Tibial nerve (tissue), 4 donors: ENCODE measurements around the gene GLB1L2.

Source experiments
- EP300 ChIP-seq, 2 donors: sonication (generic); formaldehyde crosslinking; IDR thresholded peaks; one replicate each; pipeline ENCODE4 v1.6.1; 2017; ENCODE audit warnings: antibody characterized with exemption in 2 of 2, mild to moderate bottlenecking in 1 of 2
- POLR2A ChIP-seq, 2 donors: fragments of 450-650 bp; IDR thresholded peaks; one replicate each; pipeline ENCODE4 v1.6.1; 2017; ENCODE audit warnings: antibody characterized with exemption in 2 of 2, mild to moderate bottlenecking in 2 of 2, moderate library complexity in 2 of 2
- TF ChIP-seq, protein P1 (sequence below), 5 experiments: fragments of 200-600 bp in 3 of 5; fragments of 450-650 bp in 2 of 5; sonication (generic) in 3 of 5; IDR thresholded peaks; one replicate each; pipeline ENCODE4 v1.5.1; 2016 to 2019; ENCODE audit warnings: antibody characterized with exemption in 5 of 5, mild to moderate bottlenecking in 3 of 5, moderate library complexity in 2 of 5

DNA sequence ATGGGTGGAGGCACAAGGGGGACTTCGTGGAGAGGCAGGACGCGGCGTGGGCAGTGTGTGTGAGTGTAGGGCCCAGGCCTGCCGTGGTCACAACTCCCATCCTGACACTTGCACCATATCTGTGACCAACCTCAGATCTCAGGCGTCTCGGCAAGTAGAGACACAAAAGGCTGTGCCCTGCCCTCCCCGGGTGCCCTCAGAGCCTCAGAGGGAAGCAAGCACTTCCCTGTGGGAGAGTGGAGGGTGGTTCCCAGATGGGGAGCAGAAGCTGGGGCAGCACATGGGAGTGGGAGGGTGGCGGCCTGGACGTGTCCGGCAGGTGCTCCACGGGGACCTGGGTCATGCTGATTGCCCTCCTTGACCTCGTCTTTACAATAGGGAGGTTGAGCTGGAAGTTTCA lies 59.9 kb downstream of the GLB1L2 start:
- TF ChIP-seq, protein P1, sequence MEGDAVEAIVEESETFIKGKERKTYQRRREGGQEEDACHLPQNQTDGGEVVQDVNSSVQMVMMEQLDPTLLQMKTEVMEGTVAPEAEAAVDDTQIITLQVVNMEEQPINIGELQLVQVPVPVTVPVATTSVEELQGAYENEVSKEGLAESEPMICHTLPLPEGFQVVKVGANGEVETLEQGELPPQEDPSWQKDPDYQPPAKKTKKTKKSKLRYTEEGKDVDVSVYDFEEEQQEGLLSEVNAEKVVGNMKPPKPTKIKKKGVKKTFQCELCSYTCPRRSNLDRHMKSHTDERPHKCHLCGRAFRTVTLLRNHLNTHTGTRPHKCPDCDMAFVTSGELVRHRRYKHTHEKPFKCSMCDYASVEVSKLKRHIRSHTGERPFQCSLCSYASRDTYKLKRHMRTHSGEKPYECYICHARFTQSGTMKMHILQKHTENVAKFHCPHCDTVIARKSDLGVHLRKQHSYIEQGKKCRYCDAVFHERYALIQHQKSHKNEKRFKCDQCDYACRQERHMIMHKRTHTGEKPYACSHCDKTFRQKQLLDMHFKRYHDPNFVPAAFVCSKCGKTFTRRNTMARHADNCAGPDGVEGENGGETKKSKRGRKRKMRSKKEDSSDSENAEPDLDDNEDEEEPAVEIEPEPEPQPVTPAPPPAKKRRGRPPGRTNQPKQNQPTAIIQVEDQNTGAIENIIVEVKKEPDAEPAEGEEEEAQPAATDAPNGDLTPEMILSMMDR (IDR thresholded peaks at IDR 0.05): no peak
- TF ChIP-seq POLR2A (IDR thresholded peaks at IDR 0.05) (no peak), EP300 (IDR thresholded peaks at IDR 0.05) (no peak)
